ENCODE results near the gene EPO. TPM values are rescaled to one million over a fixed set of nuclear protein-coding genes. Genes with fewer than 3 reads are reported as not detected.

Gene EPO
- total RNA-seq, 1 experiment from 2014 or later: 0.44 TPM

- ChIA-PET CTCF (interaction anchor here (0.7 kb wide), 1 partner anchor 26 kb away, joined by 7 read pairs; the partner anchor contains the start of gene POP7), POLR2A (ENCODE audit: unreplicated experiment) (no interaction called here)
- Histone ChIP-seq H3K4me3 (no peak overlapping the region), H3K4me1 (replicated peaks; ENCODE audit: insufficient read depth) (no peaks in the 10 kb centered on the region; the same call in 1 of the 2 replicates), H3K4me2 (no peak overlapping the region), H3K36me3 (ENCODE audit: low read depth) (peaks cover 13% of the 10 kb centered on the region; the same call in 1 of the 2 replicates), H3K27me3 (ENCODE audit: insufficient read depth, low read depth) (no peaks in the 10 kb centered on the region), H3K9me2 (ENCODE audit: insufficient read depth) (no peaks in the 10 kb centered on the region), H3F3A (ENCODE audit: insufficient read depth, low read depth) (peaks cover 21% of the 10 kb centered on the region; the same call in 1 of the 2 replicates), H3K79me2 (ENCODE audit: low read depth) (peaks cover 13% of the 10 kb centered on the region), H4K20me1 (ENCODE audit: insufficient read depth) (peaks cover 39% of the 10 kb centered on the region), H3K9me3 (ENCODE audit: insufficient read depth, low read depth) (no peaks in the 10 kb centered on the region), H2AFZ (no peak overlapping the region), H3K27ac (no peak overlapping the region)
- DNase-seq: no peak
- no peak for TF ChIP-seq EZH2 (IDR thresholded peaks at IDR 0.05; ENCODE audit: low read depth)
- no peak for TF ChIP-seq CTCF (conservative IDR thresholded peaks at IDR 0.05)
- intact Hi-C loops (cut with micrococcal nuclease; ENCODE audit: unreplicated experiment): no loop called here
- BruUV-seq (replicated peaks): TSS peak; percentile 18
Measured at GRCh38 chr7:100679927-100680575, 40.2 kb upstream of the EPO start.

- no peak overlapping the region for H3K27ac ChIP-seq
- TF ChIP-seq CTCF (conservative IDR thresholded peaks at IDR 0.05): no peak
- no peak for TF ChIP-seq EZH2 (IDR thresholded peaks at IDR 0.05; ENCODE audit: low read depth)
- BruUV-seq (replicated peaks): no TSS peak
- H3K27me3 ChIP-seq (ENCODE audit: insufficient read depth, low read depth): no peaks in the 10 kb centered on the region
- H2AFZ ChIP-seq: no peak overlapping the region
- H3F3A ChIP-seq (ENCODE audit: insufficient read depth, low read depth): peaks cover 25% of the 10 kb centered on the region; the same call in 1 of the 2 replicates
- peaks cover 36% of the 10 kb centered on the region for H4K20me1 ChIP-seq (ENCODE audit: insufficient read depth)
- no peak overlapping the region for H3K4me2 ChIP-seq
- H3K4me1 ChIP-seq (replicated peaks; ENCODE audit: insufficient read depth): no peaks in the 10 kb centered on the region; the same call in 1 of the 2 replicates
- peaks cover 13% of the 10 kb centered on the region; the same call in 1 of the 2 replicates for H3K36me3 ChIP-seq (ENCODE audit: low read depth)
- no peak for DNase-seq
- no peaks in the 10 kb centered on the region for H3K9me2 ChIP-seq (ENCODE audit: insufficient read depth)
- intact Hi-C loops (cut with micrococcal nuclease; ENCODE audit: unreplicated experiment): no loop called here
- ChIA-PET POLR2A (ENCODE audit: unreplicated experiment) (interaction anchor here (0.5 to 0.7 kb wide), 2 partner anchors 69 to 119 kb away, joined by 3 to 22 read pairs; partner anchors contain the start of gene MOSPD3), CTCF (no interaction called here)
- no peak overlapping the region for H3K4me3 ChIP-seq
- peaks cover 7% of the 10 kb centered on the region for H3K79me2 ChIP-seq (ENCODE audit: low read depth)
- H3K9me3 ChIP-seq (ENCODE audit: insufficient read depth, low read depth): no peaks in the 10 kb centered on the region
Measured at GRCh38 chr7:100680576-100681271, 39.5 kb upstream of the EPO start.

- Histone ChIP-seq H2AFZ (no peak overlapping the region), H3K36me3 (ENCODE audit: low read depth) (peaks cover 12% of the 10 kb centered on the region; the same call in 1 of the 2 replicates), H3K27me3 (ENCODE audit: insufficient read depth, low read depth) (no peaks in the 10 kb centered on the region), H3K4me2 (no peak overlapping the region), H3F3A (ENCODE audit: insufficient read depth, low read depth) (peaks cover 25% of the 10 kb centered on the region; the same call in 1 of the 2 replicates), H3K4me3 (no peak overlapping the region), H3K9me3 (ENCODE audit: insufficient read depth, low read depth) (no peaks in the 10 kb centered on the region), H3K9me2 (ENCODE audit: insufficient read depth) (no peaks in the 10 kb centered on the region), H3K4me1 (replicated peaks; ENCODE audit: insufficient read depth) (no peaks in the 10 kb centered on the region), H3K79me2 (ENCODE audit: low read depth) (0 out of 2 replicates have a peak, but pooled peaks cover under 1% of the 10 kb centered on the region), H4K20me1 (ENCODE audit: insufficient read depth) (peaks cover 28% of the 10 kb centered on the region), H3K27ac (no peak overlapping the region)
- no peak for DNase-seq
- intact Hi-C loops (cut with micrococcal nuclease; ENCODE audit: unreplicated experiment): no loop called here
- ChIA-PET CTCF (no interaction called here), POLR2A (ENCODE audit: unreplicated experiment) (interaction anchor here (0.6 kb wide), 1 partner anchor 11 kb away, joined by 3 read pairs; no protein-coding TSS in a partner anchor)
- BruUV-seq (replicated peaks): no TSS peak
- TF ChIP-seq CTCF (conservative IDR thresholded peaks at IDR 0.05) (no peak), EZH2 (IDR thresholded peaks at IDR 0.05; ENCODE audit: low read depth) (no peak)
Measured at GRCh38 chr7:100681491-100682227, 38.6 kb upstream of the EPO start.
